ENCODE data around the gene ASTN1. TPM values are rescaled to one million over a fixed set of nuclear protein-coding genes. Genes with fewer than 3 reads are reported as not detected.

Gene ASTN1
- polyA plus RNA-seq, 1 of the 3 experiments (the other 2 are of a cell fraction) = 0.13 TPM

DNA sequence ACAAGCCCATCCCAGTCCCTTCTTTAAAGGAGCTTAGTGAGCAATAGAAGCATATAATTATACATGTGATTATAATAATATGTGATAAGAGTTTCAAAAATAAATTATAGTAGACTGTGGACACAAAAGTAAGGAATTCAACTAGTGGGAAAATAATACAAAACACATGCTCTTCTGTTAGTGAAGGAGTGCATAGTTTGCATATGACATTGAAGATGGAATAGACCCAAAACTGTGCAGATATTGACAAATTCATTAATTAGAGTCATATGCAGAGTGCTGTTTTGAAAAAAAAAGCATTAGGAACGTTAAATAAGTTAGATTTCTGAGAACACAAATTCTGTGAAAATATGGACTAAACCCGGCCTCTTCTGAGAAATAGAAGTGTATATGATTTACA is 278.8 kb downstream of the ASTN1 start:
- DNase-seq = no peak
- peaks cover 0 to 2% of the 10 kb centered on the region in 2 experiments for H3K36me3 ChIP-seq (replicated peaks in 1 of 2; ENCODE audit: control insufficient read depth in 1 of 2, insufficient read depth in 2 of 2, low read length in 1 of 2)
- no peaks in the 10 kb centered on the region for H3F3A ChIP-seq (replicated peaks; ENCODE audit: insufficient read depth)
- no peaks in the 10 kb centered on the region for H3K27me3 ChIP-seq (ENCODE audit: insufficient read depth)
- H3K27ac ChIP-seq (ENCODE audit: low read depth in 2 of 2, low read length in 1 of 2) = no peak overlapping the region
- H4K20me1 ChIP-seq (ENCODE audit: insufficient read depth) = no peaks in the 10 kb centered on the region
- H2AFZ ChIP-seq (ENCODE audit: low read depth) = no peak overlapping the region
- no peak overlapping the region for H3K4me2 ChIP-seq
- no peaks in the 10 kb centered on the region for H3K79me2 ChIP-seq (ENCODE audit: insufficient read depth)
- 12% methylated on average over 2 of the region's 2 CpGs for WGBS (ENCODE audit: low lambda C conversion rate)
- H3K9me2 ChIP-seq = no peaks in the 10 kb centered on the region
- H3K9ac ChIP-seq = no peak overlapping the region
- TF ChIP-seq NFIC (IDR thresholded peaks at IDR 0.05; ENCODE audit: borderline replicate concordance) (no peak), GABPA (IDR thresholded peaks at IDR 0.05; ENCODE audit: low read depth) (no peak), RAD21 (IDR thresholded peaks at IDR 0.05; ENCODE audit: low read length) (no peak), MXI1 (IDR thresholded peaks at IDR 0.05; ENCODE audit: low read depth, low read length) (no peak), JUND (IDR thresholded peaks at IDR 0.05) (no peak), RFX5 (IDR thresholded peaks at IDR 0.05; ENCODE audit: low read length) (no peak), USF2 (IDR thresholded peaks at IDR 0.05; ENCODE audit: borderline replicate concordance, low read depth, low read length) (no peak), SIN3A (IDR thresholded peaks at IDR 0.05; ENCODE audit: borderline replicate concordance, low read depth, low read length) (no peak)
- TF ChIP-seq, protein P1, sequence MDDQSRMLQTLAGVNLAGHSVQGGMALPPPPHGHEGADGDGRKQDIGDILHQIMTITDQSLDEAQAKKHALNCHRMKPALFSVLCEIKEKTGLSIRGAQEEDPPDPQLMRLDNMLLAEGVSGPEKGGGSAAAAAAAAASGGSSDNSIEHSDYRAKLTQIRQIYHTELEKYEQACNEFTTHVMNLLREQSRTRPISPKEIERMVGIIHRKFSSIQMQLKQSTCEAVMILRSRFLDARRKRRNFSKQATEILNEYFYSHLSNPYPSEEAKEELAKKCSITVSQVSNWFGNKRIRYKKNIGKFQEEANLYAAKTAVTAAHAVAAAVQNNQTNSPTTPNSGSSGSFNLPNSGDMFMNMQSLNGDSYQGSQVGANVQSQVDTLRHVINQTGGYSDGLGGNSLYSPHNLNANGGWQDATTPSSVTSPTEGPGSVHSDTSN (IDR thresholded peaks at IDR 0.05) = no peak
- ChIA-PET CTCF (interaction anchor here (1.3 kb wide), 1 partner anchor 13 kb away, joined by 5 read pairs; no protein-coding TSS in a partner anchor), POLR2A (no interaction called here)
- no peaks in the 10 kb centered on the region for H3K9me3 ChIP-seq
- no peak overlapping the region for H3K4me3 ChIP-seq (ENCODE audit: low read depth in 2 of 2, low read length in 1 of 2)
- no peaks in the 10 kb centered on the region; a peak in 1 of 4 replicates for H3K4me1 ChIP-seq (ENCODE audit: control insufficient read depth in 1 of 2, insufficient read depth in 2 of 2, low read depth in 1 of 2, low read length in 1 of 2)

DNA sequence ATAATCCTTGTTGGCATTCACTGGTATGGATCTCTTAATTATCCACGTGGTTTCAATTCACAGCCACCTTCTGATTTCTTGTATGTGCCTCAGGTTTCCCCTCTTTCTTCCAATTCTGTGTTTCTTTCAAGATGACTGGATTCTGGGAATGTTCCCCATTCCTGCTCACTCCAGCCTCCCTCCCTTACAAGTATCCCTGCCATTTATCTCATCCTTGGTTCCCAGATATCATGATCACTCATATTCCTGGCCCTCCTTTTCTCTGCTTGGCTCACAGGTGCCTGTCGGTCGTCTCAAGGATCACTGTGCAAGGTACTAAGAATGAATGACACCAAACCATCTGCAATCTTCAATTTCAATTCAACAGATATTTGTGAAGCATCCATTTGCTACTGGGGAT is 279.2 kb downstream of the ASTN1 start:
- Histone ChIP-seq H3K4me3 (ENCODE audit: low read depth in 2 of 2, low read length in 1 of 2) (no peak overlapping the region), H4K20me1 (ENCODE audit: insufficient read depth) (no peaks in the 10 kb centered on the region), H3F3A (replicated peaks; ENCODE audit: insufficient read depth) (no peaks in the 10 kb centered on the region), H3K36me3 (replicated peaks in 1 of 2; ENCODE audit: control insufficient read depth in 1 of 2, insufficient read depth in 2 of 2, low read length in 1 of 2) (peaks cover 0 to 2% of the 10 kb centered on the region in 2 experiments), H2AFZ (ENCODE audit: low read depth) (no peak overlapping the region), H3K79me2 (ENCODE audit: insufficient read depth) (no peaks in the 10 kb centered on the region), H3K4me2 (no peak overlapping the region), H3K4me1 (ENCODE audit: control insufficient read depth in 1 of 2, insufficient read depth in 2 of 2, low read depth in 1 of 2, low read length in 1 of 2) (no peaks in the 10 kb centered on the region; a peak in 1 of 4 replicates), H3K9ac (no peak overlapping the region), H3K9me2 (no peaks in the 10 kb centered on the region), H3K9me3 (no peaks in the 10 kb centered on the region), H3K27me3 (ENCODE audit: insufficient read depth) (no peaks in the 10 kb centered on the region), H3K27ac (ENCODE audit: low read depth in 2 of 2, low read length in 1 of 2) (no peak overlapping the region)
- ChIA-PET CTCF (no interaction called here), POLR2A (no interaction called here)
- no peak for TF ChIP-seq RXRA (IDR thresholded peaks at IDR 0.05; ENCODE audit: borderline replicate concordance, low read depth)
- TF ChIP-seq FOSL2 (IDR thresholded peaks at IDR 0.05; ENCODE audit: borderline replicate concordance, low read depth) = no peak
- no peak for TF ChIP-seq GABPA (IDR thresholded peaks at IDR 0.05; ENCODE audit: low read depth)
- TF ChIP-seq ZBTB33 (IDR thresholded peaks at IDR 0.05; ENCODE audit: borderline replicate concordance, low read depth) = no peak
- no peak for TF ChIP-seq TAF1 (IDR thresholded peaks at IDR 0.05; ENCODE audit: borderline replicate concordance, low read depth, low read length)
- no peak for TF ChIP-seq JUND (IDR thresholded peaks at IDR 0.05)
- TF ChIP-seq GATA2 (CRISPR knock-in tag; IDR thresholded peaks at IDR 0.05) = no peak
- 19% methylated on average over 3 of the region's 3 CpGs for WGBS (ENCODE audit: low lambda C conversion rate)
- DNase-seq = no peak
